Diencephalon (tissue), 1 donor: ENCODE results near the gene FUNDC2. TPM values are rescaled to one million over a fixed set of nuclear protein-coding genes. Genes with fewer than 3 reads are reported as not detected.

Experiments
- total RNA-seq: library from RNA; depleted of rRNA; stranded (reverse); fragments of >200 nt; gene quantifications from one replicate; pipeline ENCODE4 v1.2.3, GENCODE V29; 2014

Gene FUNDC2, protein sequence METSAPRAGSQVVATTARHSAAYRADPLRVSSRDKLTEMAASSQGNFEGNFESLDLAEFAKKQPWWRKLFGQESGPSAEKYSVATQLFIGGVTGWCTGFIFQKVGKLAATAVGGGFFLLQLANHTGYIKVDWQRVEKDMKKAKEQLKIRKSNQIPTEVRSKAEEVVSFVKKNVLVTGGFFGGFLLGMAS
- total RNA-seq, result 29.8 TPM

DNA sequence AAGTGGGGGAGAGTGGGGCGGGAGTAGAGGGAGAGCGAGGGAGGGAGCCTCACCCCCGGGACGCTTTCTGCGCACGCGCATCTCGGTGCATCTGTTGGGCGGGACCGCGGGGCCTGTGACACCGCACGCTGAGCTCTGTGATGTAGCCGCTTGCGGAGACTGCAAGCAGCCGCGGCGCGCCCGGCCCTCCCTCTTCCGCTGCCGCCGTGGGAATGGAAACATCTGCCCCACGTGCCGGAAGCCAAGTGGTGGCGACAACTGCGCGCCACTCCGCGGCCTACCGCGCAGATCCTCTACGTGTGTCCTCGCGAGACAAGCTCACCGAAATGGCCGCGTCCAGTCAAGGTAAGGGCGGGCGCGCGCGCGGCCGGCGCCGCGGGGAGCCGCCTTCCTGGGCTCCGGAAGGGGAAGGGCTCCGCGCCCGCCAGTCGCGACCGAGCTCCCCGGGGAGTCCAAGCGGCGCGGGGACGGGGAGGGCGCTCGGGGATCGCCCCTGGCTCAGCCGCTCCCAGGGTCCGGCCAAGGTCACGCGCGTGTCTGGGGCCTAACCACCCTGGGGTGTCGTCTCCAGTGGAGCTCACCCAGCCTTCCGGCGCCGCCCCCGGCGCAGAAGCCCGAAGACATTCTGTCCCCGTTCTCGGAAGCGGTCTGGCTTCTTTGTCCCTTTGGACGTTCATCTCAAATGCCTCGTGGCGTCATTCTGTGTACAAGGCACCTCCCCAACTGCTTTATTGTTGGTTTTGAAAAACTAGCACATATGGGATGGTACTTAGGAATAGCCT is at the start of gene FUNDC2:
FUNDC2 (plus strand) TSS at position 118 of the 782 bp plus-strand sequence; CDS start at position 213, 95 bp downstream.

DNA sequence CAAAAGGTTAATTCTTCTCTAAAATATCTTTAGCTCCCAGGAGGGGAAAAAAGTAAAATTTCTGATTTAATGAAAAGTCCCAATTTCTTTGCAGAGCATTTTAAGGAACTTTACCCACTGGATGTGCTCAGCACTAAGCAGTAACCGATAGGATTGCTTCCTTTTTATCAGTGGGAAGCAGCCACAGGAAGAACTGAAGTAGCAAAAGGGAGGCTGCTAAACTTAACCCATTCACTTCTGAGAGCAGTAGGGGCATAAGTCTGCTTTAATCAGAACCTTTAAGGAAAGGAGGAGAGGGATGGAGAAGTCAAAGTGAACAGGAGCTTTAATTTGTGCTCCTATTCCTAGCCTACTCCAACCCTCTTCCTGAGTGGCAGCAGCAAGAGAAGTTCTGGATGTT is 4.1 kb upstream of the FUNDC2 start, which contains the start of gene F8:
F8 (minus strand) TSS at position 139 of the 400 bp plus-strand sequence. CDS start 171 bp downstream, outside the sequence.

DNA sequence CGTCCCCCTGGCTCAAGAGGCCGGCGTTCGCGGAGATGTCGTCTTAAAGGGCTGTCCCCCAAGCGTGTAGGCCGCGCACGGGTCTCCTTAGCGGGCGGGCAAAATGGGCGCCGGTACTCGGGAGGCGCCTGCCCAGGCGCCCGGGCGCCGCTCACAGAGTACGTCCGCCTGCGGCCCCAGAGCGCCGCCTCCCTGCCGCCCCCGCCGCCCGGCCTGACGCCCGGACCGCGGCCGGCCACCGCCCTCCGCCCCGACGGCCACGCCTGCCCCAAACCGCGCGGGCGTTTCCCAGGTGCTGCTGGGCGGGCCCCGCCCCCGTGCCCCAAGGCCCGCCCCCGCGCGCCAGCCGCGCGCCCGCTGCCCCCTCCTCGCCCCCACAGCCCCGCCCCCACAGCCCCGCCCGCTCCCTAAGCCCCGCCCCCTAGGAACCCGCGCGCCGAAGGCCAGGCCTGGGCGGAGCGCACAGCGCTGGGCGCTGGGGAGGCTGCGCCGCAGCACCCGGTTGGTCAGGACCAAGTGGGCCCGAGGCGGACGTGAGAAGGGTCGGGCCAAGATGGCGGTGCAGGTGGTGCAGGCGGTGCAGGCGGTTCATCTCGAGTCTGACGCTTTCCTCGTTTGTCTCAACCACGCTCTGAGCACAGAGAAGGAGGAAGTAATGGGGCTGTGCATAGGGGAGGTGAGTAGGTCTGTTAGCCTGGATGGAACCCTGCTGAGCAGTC is 44.5 kb downstream of the FUNDC2 start, which contains the start of the genes BRCC3, CMC4 and MTCP1:
BRCC3 (plus strand) TSS at position 534 of the 719 bp plus-strand sequence; CDS start at position 554, 20 bp downstream.
CMC4 (minus strand) TSS at position 162 of the 719 bp plus-strand sequence. CDS start 7,113 bp downstream, outside the sequence.
MTCP1 (minus strand) TSS at position 162 of the 719 bp plus-strand sequence. CDS start 5,126 bp downstream, outside the sequence.

Other genes with a start within 250 kb of the FUNDC2 start
- gene MPP1, start 221.4 kb upstream of the FUNDC2 start, total RNA-seq, result 26.1 TPM
- gene SMIM9, start 192.2 kb upstream of the FUNDC2 start, total RNA-seq, result not detected
- gene F8A1, start 140.5 kb upstream of the FUNDC2 start, total RNA-seq, result 3.9 TPM
- 6.7 TPM for gene F8, start 4.1 kb upstream of the FUNDC2 start, total RNA-seq
- 6.7 TPM for gene CMC4, start 44.3 kb downstream of the FUNDC2 start, total RNA-seq
- 10.4 TPM for gene MTCP1, start 44.3 kb downstream of the FUNDC2 start, total RNA-seq
- 21.9 TPM for gene BRCC3, start 44.7 kb downstream of the FUNDC2 start, total RNA-seq
- gene VBP1, start 189.6 kb downstream of the FUNDC2 start, total RNA-seq, result 137 TPM
- gene RAB39B, start 237.6 kb downstream of the FUNDC2 start, total RNA-seq, result 34.1 TPM